Esophagus squamous epithelium (tissue), 5 donors: ENCODE results near the gene AOPEP. TPM values are rescaled to one million over a fixed set of nuclear protein-coding genes. Genes with fewer than 3 reads are reported as not detected.

Experiments used
- DNase-seq: peaks from one replicate; lab custom pipeline; 2025; lab: John Stamatoyannopoulos, UW
- H3K27ac ChIP-seq, 4 donors: fragments of 200-600 bp; sonication (generic); one replicate each; pipeline ENCODE4 v1.5.1; 2016 to 2019; ENCODE audit warnings: mild to moderate bottlenecking in 1 of 4
- H3K27me3 ChIP-seq, 4 donors: fragments of 200-600 bp; sonication (generic); 1 replicate in 3 of 4; 2 replicates in 1 of 4; pipeline versions ENCODE4 v1.5.1 to v1.6.0; 2017 to 2021; ENCODE audit warnings: antibody characterized with exemption in 1 of 4
- H3K36me3 ChIP-seq, 3 donors: fragments of 200-600 bp; sonication (generic); one replicate each; pipeline ENCODE4 v1.5.1; 2016 to 2019
- H3K4me1 ChIP-seq, 3 donors: fragments of 200-600 bp; sonication (generic); one replicate each; pipeline ENCODE4 v1.5.1; 2017 to 2019
- H3K4me3 ChIP-seq, 4 donors: fragments of 200-600 bp; sonication (generic); 1 replicate in 3 of 4; 2 replicates in 1 of 4; pipeline ENCODE4 v1.5.1; 2016 to 2019; ENCODE audit warnings: mild to moderate bottlenecking in 2 of 4, moderate library complexity in 1 of 4
- H3K9me3 ChIP-seq, 3 donors: fragments of 200-600 bp; sonication (generic); one replicate each; pipeline ENCODE4 v1.5.1; 2016 to 2019
- POLR2A ChIP-seq, 4 donors: fragments of 450-650 bp; IDR thresholded peaks; one replicate each; pipeline ENCODE4 v1.6.1; 2017; ENCODE audit warnings: antibody characterized with exemption in 4 of 4, mild to moderate bottlenecking in 4 of 4, moderate library complexity in 3 of 4
- WGBS, 2 donors: methylation state at CpG; one replicate each; pipeline ENCODE4 v1.1.5; 2018; 5-methylcytosine and 5-hydroxymethylcytosine counted together
- intact Hi-C: fragments of 100-400 bp; cut with DNase I; formaldehyde crosslinking; loops from one replicate; pipeline ENCODE4 v1.15.0; 2022
- total RNA-seq, 4 donors: library from RNA; depleted of rRNA; stranded (reverse); fragments of >200 nt; gene quantifications; one replicate each; pipeline ENCODE4 v1.1.0, GENCODE V29; 2016
- TF ChIP-seq, protein P1 (sequence below), 6 experiments: fragments of 450-650 bp in 4 of 6; fragments of 200-600 bp in 2 of 6; sonication (generic) in 2 of 6; IDR thresholded peaks; one replicate each; pipeline ENCODE4 v1.5.1; 2016 to 2019; ENCODE audit warnings: antibody characterized with exemption in 6 of 6, mild to moderate bottlenecking in 4 of 6, moderate library complexity in 4 of 6
- donor health status: DM: yes; HTN: yes; CAD: no.

Gene AOPEP
- total RNA-seq, 4 donors from 2014 or later: 101 to 300 (median 115) TPM

DNA sequence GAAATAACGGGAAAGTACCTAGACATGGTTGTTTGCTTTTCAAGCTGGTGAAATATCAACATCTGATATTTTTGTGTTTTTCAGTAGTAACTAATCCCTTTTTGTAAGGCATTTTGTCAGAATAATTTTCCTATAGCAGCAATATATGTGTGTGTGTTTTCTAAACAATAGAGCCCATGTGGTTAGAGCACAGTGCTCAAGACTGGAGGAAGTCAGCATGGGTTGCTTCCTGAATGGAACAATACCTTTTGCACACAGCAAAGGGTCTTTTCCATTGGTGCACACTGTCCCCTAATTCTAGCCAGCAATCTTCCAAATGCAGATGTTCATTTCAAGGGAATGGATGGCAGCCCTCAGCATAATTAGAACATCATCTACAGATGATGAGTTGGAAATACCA is 270.1 kb downstream of the AOPEP start:
- H3K27ac ChIP-seq: peak overlapping the region; percentile 15 to 76 (median 68)
- no peak for TF ChIP-seq POLR2A (IDR thresholded peaks at IDR 0.05)
- TF ChIP-seq, protein P1, sequence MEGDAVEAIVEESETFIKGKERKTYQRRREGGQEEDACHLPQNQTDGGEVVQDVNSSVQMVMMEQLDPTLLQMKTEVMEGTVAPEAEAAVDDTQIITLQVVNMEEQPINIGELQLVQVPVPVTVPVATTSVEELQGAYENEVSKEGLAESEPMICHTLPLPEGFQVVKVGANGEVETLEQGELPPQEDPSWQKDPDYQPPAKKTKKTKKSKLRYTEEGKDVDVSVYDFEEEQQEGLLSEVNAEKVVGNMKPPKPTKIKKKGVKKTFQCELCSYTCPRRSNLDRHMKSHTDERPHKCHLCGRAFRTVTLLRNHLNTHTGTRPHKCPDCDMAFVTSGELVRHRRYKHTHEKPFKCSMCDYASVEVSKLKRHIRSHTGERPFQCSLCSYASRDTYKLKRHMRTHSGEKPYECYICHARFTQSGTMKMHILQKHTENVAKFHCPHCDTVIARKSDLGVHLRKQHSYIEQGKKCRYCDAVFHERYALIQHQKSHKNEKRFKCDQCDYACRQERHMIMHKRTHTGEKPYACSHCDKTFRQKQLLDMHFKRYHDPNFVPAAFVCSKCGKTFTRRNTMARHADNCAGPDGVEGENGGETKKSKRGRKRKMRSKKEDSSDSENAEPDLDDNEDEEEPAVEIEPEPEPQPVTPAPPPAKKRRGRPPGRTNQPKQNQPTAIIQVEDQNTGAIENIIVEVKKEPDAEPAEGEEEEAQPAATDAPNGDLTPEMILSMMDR (IDR thresholded peaks at IDR 0.05): no peak
- no peak for DNase-seq
- WGBS, 2 donors: 69 to 80% methylated on average over 1 of the region's 1 CpG
- H3K36me3 ChIP-seq: no peaks in the 10 kb centered on the region
- H3K27me3 ChIP-seq: no peaks in the 10 kb centered on the region
- H3K9me3 ChIP-seq: no peaks in the 10 kb centered on the region
- intact Hi-C loops: no loop called here
- H3K4me3 ChIP-seq: no peak overlapping the region
- H3K4me1 ChIP-seq: peaks cover 0 to 41% (median 12%) of the 10 kb centered on the region in 3 donors

DNA sequence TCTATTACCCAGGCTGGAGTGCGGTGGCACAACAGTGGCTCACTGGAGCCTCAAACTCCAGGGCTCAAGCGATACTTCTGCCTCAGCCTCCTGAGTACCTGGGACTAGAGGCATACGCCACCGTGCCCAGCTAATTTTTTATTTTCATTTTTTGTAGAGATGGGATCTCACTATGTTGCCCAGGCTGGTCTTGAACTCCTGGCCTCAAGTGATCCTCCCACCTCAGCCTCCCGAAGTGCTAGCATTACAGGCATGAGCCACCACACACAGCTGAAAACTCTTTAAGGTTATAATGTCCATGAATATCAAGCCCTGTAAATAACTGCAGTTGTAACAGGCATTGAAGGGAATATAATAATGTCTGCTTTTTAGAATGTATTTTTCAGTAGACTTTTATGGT is 271.2 kb downstream of the AOPEP start:
- Histone ChIP-seq H3K27me3 (peaks cover 0 to 2% (median 0%) of the 10 kb centered on the region in 4 donors), H3K27ac (peak overlapping the region in 3 of 4 donors; percentile 66 to 76 (median 70)), H3K36me3 (no peaks in the 10 kb centered on the region), H3K4me1 (peaks cover 0 to 49% (median 12%) of the 10 kb centered on the region in 3 donors), H3K9me3 (no peaks in the 10 kb centered on the region), H3K4me3 (no peak overlapping the region)
- 92 to 98% methylated on average over 5 of the region's 5 CpGs for WGBS, 2 donors
- TF ChIP-seq POLR2A (IDR thresholded peaks at IDR 0.05): no peak
- TF ChIP-seq, protein P1 (IDR thresholded peaks at IDR 0.05): no peak
- intact Hi-C loops: no loop called here
- no peak for DNase-seq

DNA sequence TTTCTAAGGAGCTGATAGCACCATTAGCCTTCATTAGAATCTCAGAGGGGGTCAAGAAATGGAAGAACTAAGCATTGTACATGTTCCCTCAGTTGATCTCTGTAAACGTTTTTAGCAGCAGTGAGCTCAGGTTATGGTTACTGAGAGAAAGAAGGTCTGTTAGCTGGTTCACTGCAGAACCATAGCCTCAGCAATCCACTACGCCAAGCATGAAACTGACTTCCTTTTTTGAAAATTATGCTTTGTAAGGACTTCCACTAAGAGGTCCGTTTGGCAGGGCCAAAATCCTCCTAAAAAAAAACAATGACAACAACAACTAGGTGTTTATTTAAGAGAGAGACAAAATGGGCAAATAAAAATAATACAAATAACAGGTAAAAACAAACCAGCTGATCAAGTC is 273.3 kb downstream of the AOPEP start:
- DNase-seq: no peak
- peak overlapping the region in 3 of 4 donors; percentile 7 to 99 (median 97) for H3K27ac ChIP-seq
- TF ChIP-seq, protein P1 (IDR thresholded peaks at IDR 0.05): no peak
- TF ChIP-seq POLR2A (IDR thresholded peaks at IDR 0.05): no peak
- H3K9me3 ChIP-seq: no peaks in the 10 kb centered on the region
- intact Hi-C loops: loop anchor here (10.0 kb wide), 2 partner anchors 75 to 215 kb away; no protein-coding TSS in a partner anchor
- peaks cover 0 to 61% (median 12%) of the 10 kb centered on the region in 3 donors for H3K4me1 ChIP-seq
- peaks cover 0 to 8% (median 0%) of the 10 kb centered on the region in 4 donors for H3K27me3 ChIP-seq
- H3K4me3 ChIP-seq: no peak overlapping the region
- WGBS, 2 donors: 37 to 62% methylated on average over 3 of the region's 3 CpGs
- H3K36me3 ChIP-seq: no peaks in the 10 kb centered on the region

DNA sequence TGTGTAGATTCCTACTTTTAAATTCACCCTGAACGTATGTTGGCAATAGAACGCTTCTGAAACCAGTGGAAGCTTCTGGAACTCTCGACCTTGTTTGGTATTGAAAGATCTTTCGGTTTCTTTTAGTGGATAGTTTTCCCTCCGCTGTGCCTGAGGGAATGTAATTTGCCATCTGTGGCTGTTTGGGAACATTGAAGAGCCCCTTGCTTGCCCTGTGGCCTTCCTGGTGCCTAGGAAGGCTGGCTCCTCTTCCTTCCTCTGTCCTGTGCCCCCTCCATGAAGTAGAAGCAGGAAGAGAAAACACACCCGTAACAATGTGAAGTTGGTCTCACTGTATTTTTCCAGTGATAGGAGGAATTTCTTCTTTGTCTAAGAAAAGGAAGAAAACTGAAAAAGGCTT is 274.3 kb downstream of the AOPEP start:
- Histone ChIP-seq H3K9me3 (no peaks in the 10 kb centered on the region), H3K36me3 (no peaks in the 10 kb centered on the region), H3K27me3 (peaks cover 0 to 13% (median 0%) of the 10 kb centered on the region in 4 donors), H3K4me3 (peak overlapping the region in 3 of 4 donors; percentile 33 to 58 (median 36)), H3K4me1 (peaks cover 0 to 51% (median 12%) of the 10 kb centered on the region in 3 donors), H3K27ac (peak overlapping the region; percentile 69 to 100 (median 98))
- TF ChIP-seq POLR2A (IDR thresholded peaks at IDR 0.05): no peak
- intact Hi-C loops: loop anchor here (10.0 kb wide), 2 partner anchors 76 to 216 kb away; no protein-coding TSS in a partner anchor
- no peak for DNase-seq
- WGBS, 2 donors: 40 to 67% methylated on average over 6 of the region's 6 CpGs

DNA sequence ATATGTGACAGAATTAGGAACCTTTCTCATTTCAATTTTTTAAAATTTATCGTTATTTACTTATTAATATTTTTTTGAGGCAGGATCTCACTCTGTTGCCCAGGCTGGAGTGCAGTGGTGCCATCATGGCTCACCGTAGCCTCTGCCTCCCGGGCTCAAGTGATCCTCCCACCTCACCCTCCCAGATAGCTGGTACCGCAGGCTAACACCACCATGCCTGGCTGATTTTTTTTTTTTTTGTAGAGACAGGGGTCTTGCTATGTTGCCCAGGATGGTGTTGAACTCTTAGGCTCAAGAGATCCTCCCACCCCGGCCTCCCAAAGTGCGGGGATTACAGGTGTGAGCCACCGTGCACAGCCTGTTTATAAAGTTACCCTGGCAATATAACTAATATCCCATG is 275.2 kb downstream of the AOPEP start:
- no peak for TF ChIP-seq POLR2A (IDR thresholded peaks at IDR 0.05)
- TF ChIP-seq, protein P1 (IDR thresholded peaks at IDR 0.05): no peak
- intact Hi-C loops: loop anchor here (10.0 kb wide), 2 partner anchors 77 to 217 kb away; no protein-coding TSS in a partner anchor
- Histone ChIP-seq H3K36me3 (no peaks in the 10 kb centered on the region), H3K27ac (peak overlapping the region; percentile 21 to 100 (median 98)), H3K27me3 (peaks cover 0 to 13% (median 0%) of the 10 kb centered on the region in 4 donors), H3K9me3 (no peaks in the 10 kb centered on the region), H3K4me1 (peaks cover 0 to 42% (median 4%) of the 10 kb centered on the region in 3 donors), H3K4me3 (no peak overlapping the region)
- DNase-seq: no peak
- 87 to 88% methylated on average over 7 of the region's 7 CpGs for WGBS, 2 donors
